Hepatocyte (in vitro differentiated cells): Measurements from ENCODE around the gene SYNJ2BP. TPM values are rescaled to one million over a fixed set of nuclear protein-coding genes. Genes with fewer than 3 reads are reported as not detected.
"Not testable (repeated sequence)": the region's sequence is repeated elsewhere in the genome, so short reads cannot be mapped to it uniquely, and the experiment has no call there.

ENCODE experiments used
- DNase-seq: peaks from one replicate; pipeline ENCODE4 v3.0.0-alpha.2; 2016; ENCODE audit warnings: low spot score
- H2AFZ ChIP-seq: fragments of 200-600 bp; sonication (generic); 2 replicates; pipeline ENCODE4 v1.6.0; 2016; ENCODE audit warnings: antibody characterized with exemption, mild to moderate bottlenecking
- H3K27ac ChIP-seq: fragments of 200-600 bp; sonication (generic); 2 replicates; pipeline ENCODE4 v1.5.1; 2016; ENCODE audit warnings: mild to moderate bottlenecking
- H3K27me3 ChIP-seq: fragments of 200-600 bp; sonication (generic); 2 replicates; pipeline ENCODE4 v1.6.1; 2016
- H3K36me3 ChIP-seq: fragments of 200-600 bp; sonication (generic); replicated peaks from 2 replicates; pipeline ENCODE4 v1.5.1; 2016; ENCODE audit warnings: low read depth; ENCODE audit not compliant: insufficient read depth
- H3K4me1 ChIP-seq: fragments of 200-600 bp; sonication (generic); 2 replicates; pipeline ENCODE4 v1.5.1; 2016; ENCODE audit warnings: mild to moderate bottlenecking, moderate library complexity; ENCODE audit not compliant: insufficient read depth
- H3K4me2 ChIP-seq: fragments of 200-600 bp; sonication (generic); 2 replicates; pipeline ENCODE4 v1.6.0; 2016
- H3K4me3 ChIP-seq: fragments of 200-600 bp; sonication (generic); 2 replicates; pipeline ENCODE4 v1.5.1; 2016; ENCODE audit warnings: mild to moderate bottlenecking
- H3K79me2 ChIP-seq: fragments of 200-600 bp; sonication (generic); 2 replicates; pipeline ENCODE4 v1.6.0; 2017; ENCODE audit warnings: mild to moderate bottlenecking
- H3K9me2 ChIP-seq: fragments of 200-600 bp; sonication (generic); replicated peaks from 2 replicates; pipeline ENCODE4 v1.6.0; 2017; ENCODE audit warnings: mild to moderate bottlenecking; ENCODE audit not compliant: insufficient read depth
- H3K9me3 ChIP-seq: fragments of 200-600 bp; sonication (generic); 2 replicates; pipeline ENCODE4 v1.5.1; 2016; ENCODE audit warnings: low read depth, mild to moderate bottlenecking
- H4K20me1 ChIP-seq: fragments of 200-600 bp; sonication (generic); 2 replicates; pipeline ENCODE4 v1.6.0; 2016; ENCODE audit warnings: mild to moderate bottlenecking; ENCODE audit not compliant: insufficient read depth, poor library complexity, severe bottlenecking
- CTCF ChIP-seq: fragments of 200-600 bp; sonication (generic); IDR thresholded peaks from 2 replicates; pipeline ENCODE4 v1.5.1; 2016; ENCODE audit warnings: antibody characterized with exemption, mild to moderate bottlenecking; ENCODE audit not compliant: poor library complexity
- EZH2 ChIP-seq: fragments of 200-600 bp; sonication (generic); IDR thresholded peaks from 2 replicates; pipeline ENCODE4 v1.6.1; 2016; ENCODE audit warnings: antibody characterized with exemption, mild to moderate bottlenecking, borderline replicate concordance
- EZH2phosphoT487 ChIP-seq: fragments of 200-600 bp; sonication (generic); IDR thresholded peaks from one replicate; pipeline ENCODE4 v1.6.1; 2018; ENCODE audit warnings: antibody characterized with exemption, mild to moderate bottlenecking, low read depth, moderate library complexity; ENCODE audit not compliant: unreplicated experiment, severe bottlenecking
- WGBS: methylation state at CpG from one replicate; pipeline ENCODE4 v1.1.6; 2016; ENCODE audit warnings: low lambda C conversion rate; ENCODE audit errors: missing lambda C conversion rate; 5-methylcytosine and 5-hydroxymethylcytosine counted together
- polyA plus RNA-seq: library from polyadenylated mRNA; unstranded; fragments of >200 nt; fragmentation: Nextera tagmentation; extraction: Ambion mirVana; gene quantifications from 2 replicates; pipeline ENCODE4 v1.2.1, GENCODE V29; 2016
- total RNA-seq: library from RNA; depleted of rRNA; stranded (reverse); fragments of >200 nt; gene quantifications from 2 replicates; pipeline ENCODE4 v1.2.3, GENCODE V29; 2014

Gene SYNJ2BP
- total and polyA plus RNA-seq, 2 experiments from 2014 or later, result 25.9 to 38.6 TPM

- H3K79me2 ChIP-seq, result no peaks in the 10 kb centered on the region
- no peak overlapping the region for H3K4me3 ChIP-seq
- H2AFZ ChIP-seq, result no peak overlapping the region
- TF ChIP-seq EZH2phosphoT487, result no peak
- TF ChIP-seq CTCF, result no peak
- TF ChIP-seq EZH2, result no peak
- no peaks in the 10 kb centered on the region for H3K4me1 ChIP-seq
- 81% methylated on average over 1 of the region's 1 CpG for WGBS
- H3K27ac ChIP-seq, result no peak overlapping the region
- H3K27me3 ChIP-seq, result no peaks in the 10 kb centered on the region
- no peak overlapping the region for H3K4me2 ChIP-seq
- no peaks in the 10 kb centered on the region for H4K20me1 ChIP-seq
- H3K36me3 ChIP-seq, result no peaks in the 10 kb centered on the region
- no peaks in the 10 kb centered on the region for H3K9me2 ChIP-seq
- DNase-seq, result peak; percentile 14
- H3K9me3 ChIP-seq, result no peaks in the 10 kb centered on the region
These were observed 8.5 kb upstream of the SYNJ2BP start for GRCh38 chr14:70425354-70425753.

- H3K79me2 ChIP-seq, result no peaks in the 10 kb centered on the region
- H3K4me1 ChIP-seq, result no peaks in the 10 kb centered on the region
- WGBS, result 89% methylated on average over 2 of the region's 2 CpGs
- no peak overlapping the region for H3K4me3 ChIP-seq
- no peaks in the 10 kb centered on the region for H3K9me3 ChIP-seq
- H3K4me2 ChIP-seq, result no peak overlapping the region
- H3K27me3 ChIP-seq, result no peaks in the 10 kb centered on the region
- no peak overlapping the region for H2AFZ ChIP-seq
- TF ChIP-seq EZH2phosphoT487, result no peak
- no peak for TF ChIP-seq CTCF
- TF ChIP-seq EZH2, result no peak
- no peak for DNase-seq
- no peaks in the 10 kb centered on the region for H4K20me1 ChIP-seq
- H3K9me2 ChIP-seq, result no peaks in the 10 kb centered on the region
- H3K27ac ChIP-seq, result no peak overlapping the region
- H3K36me3 ChIP-seq, result no peaks in the 10 kb centered on the region
These were observed 5.6 kb upstream of the SYNJ2BP start for GRCh38 chr14:70422538-70422937.

- WGBS, result 60% methylated on average over 4 of the region's 4 CpGs
- not testable (repeated sequence) for H3K27ac ChIP-seq, DNase-seq, H3K4me1 ChIP-seq, H3K36me3 ChIP-seq, H3K9me2 ChIP-seq, H3K4me2 ChIP-seq, H2AFZ ChIP-seq, H3K9me3 ChIP-seq, H4K20me1 ChIP-seq, H3K27me3 ChIP-seq, H3K4me3 ChIP-seq
- H3K79me2 ChIP-seq, result peaks cover 17% of the 10 kb centered on the region
These were observed 2.5 kb upstream of the SYNJ2BP start for GRCh38 chr14:70419270-70419931.

GRCh38 chr14:70416338-70416724, 559 bp downstream of the SYNJ2BP start:
- no peaks in the 10 kb centered on the region for H3K36me3 ChIP-seq
- H3K4me1 ChIP-seq, result no peaks in the 10 kb centered on the region
- H4K20me1 ChIP-seq, result no peaks in the 10 kb centered on the region
- peak overlapping the region; percentile 78 for H3K4me2 ChIP-seq
- H3K79me2 ChIP-seq, result peaks cover 47% of the 10 kb centered on the region
- H3K27me3 ChIP-seq, result no peaks in the 10 kb centered on the region
- DNase-seq, result no peak
- peak overlapping the region; percentile 88 for H3K27ac ChIP-seq
- 4% methylated on average over 9 of the region's 9 CpGs for WGBS
- peak overlapping the region; percentile 86 for H3K4me3 ChIP-seq
- no peak for TF ChIP-seq EZH2phosphoT487
- TF ChIP-seq EZH2, result no peak
- no peak for TF ChIP-seq CTCF
- H3K9me3 ChIP-seq, result no peaks in the 10 kb centered on the region
- no peaks in the 10 kb centered on the region for H3K9me2 ChIP-seq
- peak overlapping the region; percentile 89 for H2AFZ ChIP-seq
